ENCODE data around the gene BAHD1.

BAHD1 gene

DNA sequence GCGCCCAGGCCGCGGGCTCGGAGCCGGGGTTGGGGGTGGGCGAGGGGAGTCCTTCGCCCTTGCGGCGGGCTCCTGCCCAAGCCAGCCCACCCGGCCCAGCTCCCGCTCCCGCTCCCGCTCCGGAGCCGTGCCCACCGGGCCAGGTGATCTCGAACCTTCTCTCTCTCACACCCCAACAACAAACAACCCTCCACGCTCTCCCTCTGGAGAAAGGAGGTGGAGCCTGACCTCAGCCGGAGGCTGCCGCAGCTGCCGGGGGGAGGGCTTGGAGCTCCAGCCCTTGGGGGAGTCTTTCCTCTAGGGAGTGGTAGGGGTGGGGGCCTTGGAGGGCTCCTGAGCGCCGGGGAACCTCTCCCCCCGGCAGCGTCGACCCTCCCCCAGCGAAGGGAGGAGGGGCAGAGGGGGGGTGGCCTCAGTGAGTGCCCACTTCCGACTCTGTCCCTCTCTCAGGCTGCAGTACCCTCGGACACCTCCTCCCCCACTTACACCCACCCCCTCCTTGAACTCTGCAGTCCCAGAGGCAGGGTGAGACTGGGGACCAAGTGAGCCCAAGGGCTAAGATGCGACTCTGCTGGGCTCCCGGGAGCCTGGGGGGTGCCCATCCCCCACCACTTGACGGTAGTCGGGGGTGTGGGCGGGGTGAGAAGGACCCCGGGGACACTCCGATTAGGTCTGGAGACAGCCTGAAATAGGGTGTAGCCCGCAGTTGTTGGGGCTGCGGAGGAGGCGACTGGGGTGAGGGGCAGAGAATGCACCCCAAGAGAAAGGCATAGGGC is 4.4 kb upstream of the BAHD1 start:
- Histone ChIP-seq H3K27me3 (ENCODE audit: control insufficient read depth in 1 of 2, insufficient read depth in 2 of 2, low read length in 2 of 2) (peaks cover 23 to 35% of the 10 kb centered on the region in 2 donors), H3K4me1 (ENCODE audit: control insufficient read depth in 1 of 2, insufficient read depth in 2 of 2, low read length in 2 of 2) (peaks cover 25 to 32% of the 10 kb centered on the region in 2 donors), H3K4me3 (ENCODE audit: low read depth in 1 of 2, low read length in 2 of 2) (peak overlapping the region; percentile 56 to 64), H3K9me3 (ENCODE audit: control insufficient read depth in 1 of 2, low read length in 2 of 2) (no peaks in the 10 kb centered on the region), H3K27ac (ENCODE audit: low read depth, low read length) (no peak overlapping the region), H3K9ac (ENCODE audit: low read depth in 1 of 2, low read length in 2 of 2) (peak overlapping the region; percentile 5 to 6), H3K36me3 (ENCODE audit: control insufficient read depth in 1 of 2, insufficient read depth in 2 of 2, low read length in 2 of 2) (no peaks in the 10 kb centered on the region)

- H3K27ac ChIP-seq (ENCODE audit: low read depth, low read length), result no peak overlapping the region
- peak overlapping the region; percentile 56 to 64 for H3K4me3 ChIP-seq (ENCODE audit: low read depth in 1 of 2, low read length in 2 of 2)
- H3K9ac ChIP-seq (ENCODE audit: low read depth in 1 of 2, low read length in 2 of 2), result no peak overlapping the region
- H3K4me1 ChIP-seq (ENCODE audit: control insufficient read depth in 1 of 2, insufficient read depth in 2 of 2, low read length in 2 of 2), result peaks cover 25 to 32% of the 10 kb centered on the region in 2 donors
- H3K9me3 ChIP-seq (ENCODE audit: control insufficient read depth in 1 of 2, low read length in 2 of 2), result no peaks in the 10 kb centered on the region
- no peaks in the 10 kb centered on the region for H3K36me3 ChIP-seq (ENCODE audit: control insufficient read depth in 1 of 2, insufficient read depth in 2 of 2, low read length in 2 of 2)
- H3K27me3 ChIP-seq (ENCODE audit: control insufficient read depth in 1 of 2, insufficient read depth in 2 of 2, low read length in 2 of 2), result peaks cover 23 to 35% of the 10 kb centered on the region in 2 donors
Observed at GRCh38 chr15:40436892-40437751, 3.6 kb upstream of the BAHD1 start.

DNA sequence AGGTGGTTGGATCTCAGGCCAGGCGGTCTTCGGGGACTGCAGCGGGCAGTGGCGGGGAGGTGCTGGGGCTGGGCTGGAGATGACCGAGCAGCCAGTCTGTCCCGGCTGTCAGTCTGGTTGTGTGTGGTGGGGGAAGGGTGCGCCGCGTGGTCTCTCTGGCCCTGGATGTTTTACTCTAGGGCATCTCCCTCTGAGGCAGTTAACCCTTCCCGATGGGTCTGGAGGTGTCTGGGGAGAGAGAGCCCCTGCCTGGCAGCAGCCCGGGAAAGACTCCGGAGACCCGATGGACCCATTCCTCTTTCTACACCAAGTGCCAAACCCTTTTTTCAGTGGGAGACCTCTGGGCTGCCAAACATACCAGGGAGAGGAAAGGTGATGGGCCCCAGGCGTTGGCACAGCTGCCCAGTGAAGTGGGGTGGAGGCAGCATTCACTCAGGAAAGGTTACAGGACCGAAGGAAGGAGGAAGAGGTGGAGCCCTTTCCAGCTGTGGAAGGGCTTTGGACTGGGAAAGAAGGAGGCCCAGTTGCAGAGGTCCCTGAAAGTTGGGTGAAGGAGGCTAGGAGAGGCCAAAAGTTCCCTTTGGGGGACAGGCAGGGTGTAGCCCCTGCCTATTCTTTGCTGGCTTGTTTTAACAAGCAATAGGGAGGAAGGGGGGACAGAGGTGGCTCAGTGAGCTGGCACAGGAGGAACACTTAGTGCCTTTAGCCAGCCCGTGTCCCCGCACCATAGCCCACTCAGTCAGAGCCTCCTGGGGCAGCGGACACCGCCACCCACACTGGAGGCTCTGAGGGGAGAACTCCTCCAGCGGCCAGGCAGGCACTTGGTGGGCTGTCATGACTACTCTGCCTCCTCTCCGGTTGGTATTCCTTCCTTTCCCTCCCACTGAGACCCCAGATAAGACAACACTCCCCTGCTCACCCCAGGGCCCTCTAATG is 2.7 kb upstream of the BAHD1 start:
- no peaks in the 10 kb centered on the region for H3K36me3 ChIP-seq (ENCODE audit: control insufficient read depth in 1 of 2, insufficient read depth in 2 of 2, low read length in 2 of 2)
- no peak overlapping the region for H3K27ac ChIP-seq (ENCODE audit: low read depth, low read length)
- no peak overlapping the region for H3K4me3 ChIP-seq (ENCODE audit: low read depth in 1 of 2, low read length in 2 of 2)
- H3K9ac ChIP-seq (ENCODE audit: low read depth in 1 of 2, low read length in 2 of 2), result no peak overlapping the region
- H3K4me1 ChIP-seq (ENCODE audit: control insufficient read depth in 1 of 2, insufficient read depth in 2 of 2, low read length in 2 of 2), result peaks cover 33 to 40% of the 10 kb centered on the region in 2 donors
- peaks cover 23 to 35% of the 10 kb centered on the region in 2 donors for H3K27me3 ChIP-seq (ENCODE audit: control insufficient read depth in 1 of 2, insufficient read depth in 2 of 2, low read length in 2 of 2)
- no peaks in the 10 kb centered on the region for H3K9me3 ChIP-seq (ENCODE audit: control insufficient read depth in 1 of 2, low read length in 2 of 2)

GRCh38 chr15:40438712-40439111 is 2.0 kb upstream of the BAHD1 start:
- Histone ChIP-seq H3K9ac (ENCODE audit: low read depth in 1 of 2, low read length in 2 of 2) (no peak overlapping the region), H3K4me3 (ENCODE audit: low read depth in 1 of 2, low read length in 2 of 2) (no peak overlapping the region), H3K27ac (ENCODE audit: low read depth, low read length) (no peak overlapping the region), H3K4me1 (ENCODE audit: control insufficient read depth in 1 of 2, insufficient read depth in 2 of 2, low read length in 2 of 2) (peaks cover 39 to 47% of the 10 kb centered on the region in 2 donors), H3K27me3 (ENCODE audit: control insufficient read depth in 1 of 2, insufficient read depth in 2 of 2, low read length in 2 of 2) (peaks cover 23 to 35% of the 10 kb centered on the region in 2 donors), H3K9me3 (ENCODE audit: control insufficient read depth in 1 of 2, low read length in 2 of 2) (no peaks in the 10 kb centered on the region), H3K36me3 (ENCODE audit: control insufficient read depth in 1 of 2, insufficient read depth in 2 of 2, low read length in 2 of 2) (no peaks in the 10 kb centered on the region)

DNA sequence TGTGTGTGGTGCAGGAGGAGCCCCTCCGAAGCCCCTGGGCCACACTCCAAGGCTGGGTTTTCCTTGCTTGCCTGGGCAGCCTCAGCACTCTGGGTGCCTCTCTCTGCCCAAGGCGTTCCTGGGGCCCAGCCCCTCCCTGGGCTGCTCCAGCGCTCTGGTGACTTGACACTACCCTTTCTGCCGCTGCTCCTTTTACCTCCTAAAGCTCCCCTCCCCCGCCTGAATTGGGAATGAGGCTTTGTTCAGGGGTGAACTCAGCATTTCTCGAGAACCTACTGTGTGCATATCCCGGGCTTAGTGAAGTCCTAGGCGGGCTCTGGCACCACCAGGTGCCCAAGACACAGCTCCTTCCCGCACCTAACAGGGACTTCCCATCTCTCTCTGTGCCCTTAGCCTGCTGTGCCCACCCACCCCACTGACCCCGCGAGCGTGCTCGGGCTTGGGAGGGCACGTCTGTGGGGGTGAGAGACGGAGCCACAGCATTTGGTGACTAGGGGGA is 1.2 kb upstream of the BAHD1 start:
- peaks cover 23 to 35% of the 10 kb centered on the region in 2 donors for H3K27me3 ChIP-seq (ENCODE audit: control insufficient read depth in 1 of 2, insufficient read depth in 2 of 2, low read length in 2 of 2)
- H3K27ac ChIP-seq (ENCODE audit: low read depth, low read length), result no peak overlapping the region

DNA sequence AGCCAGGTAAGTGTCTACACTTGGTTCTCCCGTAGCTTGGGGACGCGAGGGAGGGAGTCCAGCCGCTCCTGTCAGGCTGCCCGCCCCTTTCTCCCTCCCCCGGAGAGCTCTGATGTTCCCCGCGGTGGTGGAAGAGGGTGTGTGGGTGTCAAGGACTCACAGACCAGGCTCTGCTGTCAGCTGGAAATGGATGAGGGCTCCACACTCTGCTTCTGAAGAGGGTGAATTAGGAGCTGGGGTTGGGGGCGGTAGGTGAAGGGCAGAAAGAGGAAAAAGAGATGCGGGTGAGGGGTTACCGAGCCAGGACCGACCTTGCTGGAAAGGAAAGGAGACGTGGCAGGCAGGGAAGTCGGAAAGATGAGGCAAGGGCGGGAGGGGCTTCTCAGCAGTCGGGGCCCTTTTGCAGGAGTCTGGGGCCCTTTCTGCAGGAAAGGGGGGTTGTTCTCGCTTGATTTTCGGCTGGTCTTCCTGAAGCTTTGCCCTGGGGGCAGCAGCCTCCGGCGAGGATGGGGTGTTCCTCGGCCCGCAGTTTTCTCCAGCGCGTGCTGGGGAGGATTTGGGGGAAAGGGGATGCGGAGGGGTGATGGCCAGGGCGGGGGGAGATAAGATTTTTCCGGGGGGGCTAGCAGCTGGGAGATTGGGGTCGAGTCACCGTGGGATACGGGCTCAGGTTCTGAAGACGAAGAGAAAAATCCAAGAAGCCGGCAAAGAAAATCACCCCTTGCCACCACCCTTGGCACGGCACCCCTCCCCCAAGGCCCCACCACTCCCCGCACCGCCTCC is 602 bp upstream of the BAHD1 start:
- Histone ChIP-seq H3K4me1 (ENCODE audit: control insufficient read depth in 1 of 2, insufficient read depth in 2 of 2, low read length in 2 of 2) (peaks cover 47 to 52% of the 10 kb centered on the region in 2 donors), H3K36me3 (ENCODE audit: control insufficient read depth in 1 of 2, insufficient read depth in 2 of 2, low read length in 2 of 2) (no peaks in the 10 kb centered on the region), H3K9ac (ENCODE audit: low read depth in 1 of 2, low read length in 2 of 2) (peak overlapping the region; percentile 59 to 60), H3K4me3 (ENCODE audit: low read depth in 1 of 2, low read length in 2 of 2) (peak overlapping the region; percentile 76 to 79), H3K27ac (ENCODE audit: low read depth, low read length) (no peak overlapping the region), H3K27me3 (ENCODE audit: control insufficient read depth in 1 of 2, insufficient read depth in 2 of 2, low read length in 2 of 2) (peaks cover 19 to 29% of the 10 kb centered on the region in 2 donors), H3K9me3 (ENCODE audit: control insufficient read depth in 1 of 2, low read length in 2 of 2) (no peaks in the 10 kb centered on the region)

More for the DNA sequence above, 1.2 kb upstream of the BAHD1 start:
- Histone ChIP-seq H3K36me3 (ENCODE audit: control insufficient read depth in 1 of 2, insufficient read depth in 2 of 2, low read length in 2 of 2) (no peaks in the 10 kb centered on the region), H3K4me3 (ENCODE audit: low read depth in 1 of 2, low read length in 2 of 2) (peak overlapping the region; percentile 76 to 79), H3K9ac (ENCODE audit: low read depth in 1 of 2, low read length in 2 of 2) (peak overlapping the region; percentile 59 to 60), H3K9me3 (ENCODE audit: control insufficient read depth in 1 of 2, low read length in 2 of 2) (no peaks in the 10 kb centered on the region), H3K4me1 (ENCODE audit: control insufficient read depth in 1 of 2, insufficient read depth in 2 of 2, low read length in 2 of 2) (peaks cover 47% of the 10 kb centered on the region in 2 donors)

GRCh38 chr15:40441565-40442531 is 1.1 kb downstream of the BAHD1 start:
- H3K9ac ChIP-seq (ENCODE audit: low read depth in 1 of 2, low read length in 2 of 2), result peak overlapping the region; percentile 47 to 66
- no peaks in the 10 kb centered on the region for H3K36me3 ChIP-seq (ENCODE audit: control insufficient read depth in 1 of 2, insufficient read depth in 2 of 2, low read length in 2 of 2)
- H3K4me3 ChIP-seq (ENCODE audit: low read depth in 1 of 2, low read length in 2 of 2), result peak overlapping the region; percentile 71 to 72
- peaks cover 37 to 48% of the 10 kb centered on the region in 2 donors for H3K4me1 ChIP-seq (ENCODE audit: control insufficient read depth in 1 of 2, insufficient read depth in 2 of 2, low read length in 2 of 2)
- no peaks in the 10 kb centered on the region for H3K9me3 ChIP-seq (ENCODE audit: control insufficient read depth in 1 of 2, low read length in 2 of 2)
- peaks cover 6 to 17% of the 10 kb centered on the region in 2 donors for H3K27me3 ChIP-seq (ENCODE audit: control insufficient read depth in 1 of 2, insufficient read depth in 2 of 2, low read length in 2 of 2)
- no peak overlapping the region for H3K27ac ChIP-seq (ENCODE audit: low read depth, low read length)

DNA sequence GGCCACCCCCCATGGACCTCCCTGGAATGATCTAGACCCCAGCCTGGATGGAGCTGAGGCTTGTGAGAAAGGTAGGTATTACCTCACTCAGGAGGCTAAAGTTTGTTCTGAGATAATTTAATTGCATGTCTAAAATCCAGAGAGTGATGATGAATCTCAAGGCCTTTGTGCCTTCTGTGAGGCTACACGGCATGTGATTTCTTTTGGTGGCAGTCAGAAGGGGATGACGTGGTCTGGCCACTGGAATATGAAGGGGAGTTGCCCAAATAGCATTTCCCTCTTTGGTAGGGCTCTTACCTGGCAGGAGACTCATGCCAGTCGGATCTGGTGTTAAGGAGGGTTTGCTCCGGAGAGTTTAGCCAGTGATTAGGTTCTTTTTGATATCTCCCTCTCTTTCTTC is 2.5 kb downstream of the BAHD1 start:
- Histone ChIP-seq H3K36me3 (ENCODE audit: control insufficient read depth in 1 of 2, insufficient read depth in 2 of 2, low read length in 2 of 2) (no peaks in the 10 kb centered on the region), H3K9ac (ENCODE audit: low read depth in 1 of 2, low read length in 2 of 2) (no peak overlapping the region), H3K4me3 (ENCODE audit: low read depth in 1 of 2, low read length in 2 of 2) (no peak overlapping the region), H3K9me3 (ENCODE audit: control insufficient read depth in 1 of 2, low read length in 2 of 2) (no peaks in the 10 kb centered on the region), H3K27me3 (ENCODE audit: control insufficient read depth in 1 of 2, insufficient read depth in 2 of 2, low read length in 2 of 2) (peaks cover 3% of the 10 kb centered on the region in 2 donors), H3K27ac (ENCODE audit: low read depth, low read length) (no peak overlapping the region), H3K4me1 (ENCODE audit: control insufficient read depth in 1 of 2, insufficient read depth in 2 of 2, low read length in 2 of 2) (peaks cover 34 to 44% of the 10 kb centered on the region in 2 donors)

All from duodenal mucosa (tissue), 2 donors.